GM19328 (cell line): ENCODE measurements around the gene NATD1.

Experiments used
- ATAC-seq: cut with Tn5 transposase; IDR thresholded peaks from one replicate; pipeline ENCODE4 v1.9.1; 2021; ENCODE audit warnings: mild to moderate bottlenecking, moderate library complexity; ENCODE audit not compliant: unreplicated experiment

Gene NATD1

DNA sequence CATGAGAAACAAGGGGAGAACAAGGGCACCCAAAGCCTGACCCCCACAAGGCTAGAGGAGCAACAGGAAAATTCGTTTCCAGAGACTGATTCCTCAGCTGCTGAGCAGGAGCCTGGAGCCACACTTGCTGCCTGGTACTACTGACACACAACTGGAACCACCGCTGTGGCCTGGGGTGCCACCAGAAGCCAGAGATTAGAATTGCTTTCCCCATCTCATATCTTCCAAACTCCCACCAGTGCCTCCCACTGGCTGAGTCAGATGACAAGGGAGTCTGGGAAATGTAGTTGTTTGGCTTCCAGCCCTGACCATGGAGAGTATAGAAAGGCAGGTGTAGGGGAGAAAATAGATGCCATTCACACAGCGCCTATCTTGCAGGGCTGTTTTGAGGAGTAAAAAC is 35.1 kb downstream of the NATD1 start:
- ATAC-seq: no peak

- ATAC-seq: no peak
Observed at GRCh38 chr17:21217346-21217745, 35.9 kb downstream of the NATD1 start.

DNA sequence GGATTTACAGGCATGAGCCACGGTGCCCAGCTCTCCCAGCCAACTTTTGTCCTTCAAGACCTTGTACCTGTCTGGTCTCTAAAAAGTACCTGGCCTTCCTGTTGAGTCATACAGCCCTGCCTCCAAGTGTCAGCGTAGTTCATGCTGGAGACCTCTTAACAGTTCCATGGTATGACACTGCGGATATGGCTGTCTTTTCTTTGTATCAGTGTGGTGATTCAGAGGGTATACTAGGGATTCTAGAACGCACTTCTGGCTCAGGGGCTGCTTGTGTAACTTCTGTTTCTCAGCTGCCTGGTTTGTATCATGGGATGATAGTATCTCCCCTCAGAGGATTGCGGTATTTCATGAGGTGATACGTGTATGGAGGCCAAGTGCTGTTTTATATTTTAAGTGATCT is 37.3 kb downstream of the NATD1 start:
- ATAC-seq: no peak

DNA sequence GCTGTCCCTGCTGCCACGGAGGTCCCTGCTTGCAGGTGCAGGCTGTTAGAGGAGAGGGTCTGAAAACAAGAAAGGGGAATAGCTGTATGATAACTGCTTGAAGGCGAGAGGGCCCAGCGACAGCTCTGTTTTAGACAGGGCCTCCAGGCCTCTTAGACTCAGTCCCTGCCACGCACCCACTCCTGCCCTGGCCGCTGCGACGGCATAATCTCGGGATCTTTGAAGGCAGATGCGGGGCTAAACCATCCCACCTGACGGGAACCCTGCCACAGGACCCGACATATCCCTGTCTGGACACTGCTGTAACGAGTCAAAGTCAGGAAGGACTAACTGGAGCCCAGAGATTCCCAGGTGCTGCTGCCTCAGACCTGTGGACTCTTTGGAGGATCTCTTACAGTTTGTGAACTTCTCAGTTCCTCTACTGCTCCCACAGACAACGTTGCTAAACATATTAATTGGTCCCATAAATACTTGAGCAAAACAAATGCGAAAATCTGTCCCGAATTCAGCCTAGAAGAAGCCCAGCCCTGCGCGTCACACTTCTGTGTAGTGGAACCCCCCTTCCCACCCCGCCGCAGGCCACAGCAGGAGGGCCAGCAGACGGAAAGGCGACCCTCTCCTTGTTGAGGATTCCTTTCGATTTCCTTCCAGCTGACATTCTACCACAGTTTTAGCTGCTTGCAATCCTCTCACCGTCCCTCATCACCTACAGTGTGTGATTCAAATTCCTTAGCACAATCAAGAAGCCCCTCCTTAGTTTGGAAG is 38.3 kb downstream of the NATD1 start:
- peak; percentile 6 for ATAC-seq

DNA sequence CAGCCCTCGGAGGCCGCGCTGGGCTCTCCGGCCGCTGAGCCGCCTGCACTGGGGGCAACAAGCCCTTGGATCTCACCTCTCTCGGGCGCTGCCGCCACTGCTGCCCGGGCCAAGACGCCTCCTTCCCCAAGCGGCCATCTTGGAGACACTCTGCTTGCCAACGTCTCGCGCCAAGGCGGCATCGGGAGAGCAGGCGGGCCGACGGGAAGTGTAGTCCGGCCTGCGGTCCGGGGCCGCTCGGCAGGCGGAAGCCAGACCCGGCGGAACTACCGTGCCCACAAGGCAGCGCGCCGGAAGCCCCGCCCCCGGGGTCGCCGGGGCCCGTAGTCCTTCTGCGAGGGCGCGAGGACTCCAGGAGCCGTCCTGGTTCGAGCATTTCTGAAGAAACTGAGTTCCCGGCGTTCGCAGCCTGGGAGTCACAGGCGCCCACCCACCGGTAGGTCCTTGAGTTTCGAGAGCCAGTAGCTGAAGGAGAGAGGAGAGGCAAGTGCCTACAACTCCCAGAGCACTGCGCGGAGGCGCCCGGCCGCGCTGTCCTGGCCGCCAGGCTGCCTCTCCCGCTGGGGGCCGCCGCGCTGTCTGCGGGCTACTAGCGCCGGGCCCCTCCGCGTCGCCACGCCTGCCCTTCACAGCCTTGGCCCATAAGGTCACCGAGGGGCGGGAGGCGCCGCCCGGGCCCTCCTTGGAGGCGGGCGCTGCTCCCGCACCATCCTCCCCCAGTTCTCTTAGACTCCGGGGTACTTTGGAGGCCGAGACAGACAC is 39.0 kb downstream of the NATD1 start, which contains the start of gene TMEM11:
Gene TMEM11 (minus strand): TSS at position 147 of the 762 bp plus-strand sequence. CDS start 9 bp downstream, at position 138.
- ATAC-seq: peak; percentile 79

GRCh38 chr17:21213638-21214014 is 39.6 kb downstream of the NATD1 start:
- ATAC-seq: peak; percentile 8

DNA sequence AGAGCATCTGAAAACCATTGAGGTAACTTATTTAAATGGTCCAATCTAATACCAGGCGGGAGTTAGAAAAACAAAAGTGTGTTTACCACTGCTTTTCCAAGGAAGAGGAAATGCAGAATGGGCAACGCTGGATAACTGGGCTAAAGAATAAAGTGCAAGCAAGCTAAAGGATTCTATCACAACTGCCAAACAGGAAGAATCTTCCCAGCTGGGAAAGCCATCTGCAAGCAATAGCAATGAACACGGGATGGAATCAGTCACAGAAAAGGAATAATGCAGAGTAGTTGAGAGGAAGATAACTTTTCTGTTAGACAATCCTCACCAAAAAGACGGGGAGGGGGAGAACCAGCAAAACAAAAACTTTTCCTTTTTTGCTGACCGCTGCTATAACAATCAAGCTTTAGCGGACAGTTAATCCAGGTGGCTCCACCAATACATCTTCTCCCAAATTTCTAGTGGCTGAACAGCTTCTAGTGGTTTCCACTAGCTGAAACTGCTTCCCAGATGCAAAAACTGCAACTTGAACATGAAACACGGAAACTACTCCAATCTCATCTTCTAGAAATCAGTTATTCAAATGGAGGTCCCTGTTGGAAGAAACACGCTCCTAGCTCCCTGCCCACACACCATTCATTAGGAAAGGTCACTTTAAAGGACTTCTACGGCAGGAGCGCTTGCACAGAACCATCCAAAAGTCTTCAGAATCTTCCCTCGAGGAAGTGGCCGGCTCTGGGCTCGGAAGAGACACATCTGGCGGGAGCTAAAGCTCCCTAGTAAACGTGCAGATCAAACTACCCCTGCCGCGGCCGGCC is 40.2 kb downstream of the NATD1 start:
- ATAC-seq: no peak

- ATAC-seq: no peak
Observed at GRCh38 chr17:21211825-21212479, 41.3 kb downstream of the NATD1 start.

DNA sequence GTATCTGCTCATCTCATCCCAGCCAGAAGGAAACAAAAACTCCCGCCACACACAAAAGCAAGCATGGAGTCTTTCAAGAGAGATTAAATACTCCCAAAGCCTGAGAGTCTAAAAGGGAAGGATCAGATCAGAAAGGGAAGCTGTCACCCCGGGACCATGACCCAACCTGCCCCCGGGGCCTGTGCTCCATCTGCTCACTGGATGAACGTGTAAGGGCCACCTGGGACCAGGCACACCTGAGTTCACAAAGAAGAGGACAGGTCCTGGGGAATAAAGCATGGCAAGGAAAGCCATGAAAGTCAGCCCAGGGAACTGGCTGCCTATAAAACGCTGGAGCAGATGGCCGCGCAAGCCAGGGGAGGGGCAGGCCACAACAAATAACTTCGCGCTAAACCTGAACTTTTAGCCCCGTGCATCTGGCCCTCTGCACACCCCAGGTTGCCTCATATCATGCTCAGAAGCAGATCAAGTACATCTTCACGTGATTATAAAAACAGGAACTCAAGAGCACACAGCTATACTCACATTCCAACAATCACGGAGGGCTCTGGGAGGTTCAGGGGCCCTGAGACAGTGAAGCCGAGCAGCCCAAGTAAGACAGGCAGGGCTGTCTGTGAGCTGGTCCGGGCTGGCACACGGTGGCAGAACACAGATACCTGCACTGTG is 42.7 kb downstream of the NATD1 start:
- ATAC-seq: no peak

GRCh38 chr17:21209511-21210175 is 43.6 kb downstream of the NATD1 start:
- ATAC-seq: no peak

- ATAC-seq: no peak
Observed at GRCh38 chr17:21208352-21208751, 44.9 kb downstream of the NATD1 start.

DNA sequence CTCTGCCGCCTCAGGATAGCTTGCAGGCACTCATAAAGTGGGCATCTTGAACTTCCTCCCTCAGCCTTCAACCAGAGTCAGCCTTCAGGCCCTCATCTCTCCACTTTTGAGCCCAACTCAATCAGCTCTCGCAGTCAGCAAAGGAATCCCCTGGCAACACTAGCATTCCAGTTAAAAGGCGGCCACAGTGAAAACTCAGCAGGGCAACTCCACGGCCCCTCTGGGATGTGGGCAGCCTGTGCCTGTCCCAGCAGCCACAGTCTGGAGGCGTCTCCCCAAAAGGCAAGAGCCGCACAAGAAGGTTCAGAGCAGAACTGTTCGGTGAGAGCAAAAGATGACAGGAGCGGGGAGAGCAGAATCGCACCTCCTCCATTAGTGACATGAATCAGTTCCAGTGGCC is 48.3 kb downstream of the NATD1 start:
- ATAC-seq: no peak

DNA sequence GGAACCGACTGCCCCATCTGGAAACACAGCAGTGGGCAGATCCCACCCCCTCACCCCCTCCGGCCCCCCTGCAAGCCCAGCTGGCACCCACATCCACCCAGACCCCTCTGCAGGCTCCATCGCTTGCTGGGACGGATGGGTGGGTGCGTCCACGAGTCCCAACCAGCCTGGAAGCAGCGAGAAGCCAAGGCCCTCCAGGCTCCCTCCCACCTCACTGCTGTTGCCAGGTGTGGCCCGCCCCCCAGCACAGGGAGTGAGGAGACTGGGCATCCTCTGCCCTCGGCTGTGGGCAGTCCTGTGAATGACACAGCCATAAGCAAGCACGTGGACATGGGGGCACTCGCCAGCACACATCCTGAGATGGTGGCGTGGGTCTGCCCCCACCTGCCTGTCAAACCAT is 50.7 kb downstream of the NATD1 start:
- no peak for ATAC-seq

DNA sequence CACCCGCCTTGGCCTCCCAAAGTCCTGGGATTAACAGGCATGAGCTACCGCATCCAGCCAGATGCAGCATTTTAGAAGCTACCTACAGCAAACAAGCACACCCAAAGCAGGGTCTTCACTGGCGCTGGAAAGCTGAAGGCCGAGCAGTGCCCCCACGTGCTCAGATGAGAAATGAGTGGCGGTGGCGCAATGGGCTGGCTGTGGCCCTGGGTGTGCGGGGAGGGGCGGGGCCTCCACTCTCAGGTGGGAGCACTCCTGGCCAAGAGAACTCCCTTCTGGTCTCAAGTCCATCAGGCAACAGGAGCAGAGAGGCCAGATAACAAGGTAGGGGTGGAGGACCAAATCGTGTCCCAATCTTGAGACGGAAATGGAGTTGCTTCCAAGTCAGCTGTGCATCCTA is 51.3 kb downstream of the NATD1 start:
- no peak for ATAC-seq

GRCh38 chr17:21201298-21201595 is 52.0 kb downstream of the NATD1 start:
- ATAC-seq: no peak

GRCh38 chr17:21200590-21201297 is 52.5 kb downstream of the NATD1 start:
- ATAC-seq: no peak

GRCh38 chr17:21199856-21200255 is 53.4 kb downstream of the NATD1 start:
- ATAC-seq: no peak

GRCh38 chr17:21199311-21199710 is 53.9 kb downstream of the NATD1 start:
- ATAC-seq: no peak

- ATAC-seq: no peak
Observed at GRCh38 chr17:21198411-21198810, 54.8 kb downstream of the NATD1 start.
